Liver (tissue), 3 donors: ENCODE measurements around the gene ASIC2.

Source experiments
- CTCF ChIP-seq: fragments of 150-350 bp; IDR thresholded peaks from 2 replicates; pipeline ENCODE4 v1.5.1; 2017; ENCODE audit warnings: improper control_type of control experiment, low read depth, low read length; ENCODE audit not compliant: missing input control
- RAD21 ChIP-seq, 2 donors: IDR thresholded peaks; 2 replicates each; pipeline ENCODE4 v1.6.1; 2016; ENCODE audit warnings: antibody characterized with exemption in 2 of 2, mild to moderate bottlenecking in 2 of 2
- RXRA ChIP-seq, 2 donors: IDR thresholded peaks; 2 replicates each; pipeline ENCODE4 v1.6.1; 2017 to 2018; ENCODE audit warnings: antibody characterized with exemption in 2 of 2, mild to moderate bottlenecking in 1 of 2
- TF ChIP-seq, protein P1 (sequence below): IDR thresholded peaks from 2 replicates; pipeline ENCODE4 v1.6.1; 2016; ENCODE audit warnings: antibody characterized with exemption, mild to moderate bottlenecking
- donor health status: healthy.
- donor health status: healthy.

- TF ChIP-seq RXRA (IDR thresholded peaks at IDR 0.05) (no peak), RAD21 (IDR thresholded peaks at IDR 0.05) (no peak), CTCF (no peak)
- TF ChIP-seq, protein P1, sequence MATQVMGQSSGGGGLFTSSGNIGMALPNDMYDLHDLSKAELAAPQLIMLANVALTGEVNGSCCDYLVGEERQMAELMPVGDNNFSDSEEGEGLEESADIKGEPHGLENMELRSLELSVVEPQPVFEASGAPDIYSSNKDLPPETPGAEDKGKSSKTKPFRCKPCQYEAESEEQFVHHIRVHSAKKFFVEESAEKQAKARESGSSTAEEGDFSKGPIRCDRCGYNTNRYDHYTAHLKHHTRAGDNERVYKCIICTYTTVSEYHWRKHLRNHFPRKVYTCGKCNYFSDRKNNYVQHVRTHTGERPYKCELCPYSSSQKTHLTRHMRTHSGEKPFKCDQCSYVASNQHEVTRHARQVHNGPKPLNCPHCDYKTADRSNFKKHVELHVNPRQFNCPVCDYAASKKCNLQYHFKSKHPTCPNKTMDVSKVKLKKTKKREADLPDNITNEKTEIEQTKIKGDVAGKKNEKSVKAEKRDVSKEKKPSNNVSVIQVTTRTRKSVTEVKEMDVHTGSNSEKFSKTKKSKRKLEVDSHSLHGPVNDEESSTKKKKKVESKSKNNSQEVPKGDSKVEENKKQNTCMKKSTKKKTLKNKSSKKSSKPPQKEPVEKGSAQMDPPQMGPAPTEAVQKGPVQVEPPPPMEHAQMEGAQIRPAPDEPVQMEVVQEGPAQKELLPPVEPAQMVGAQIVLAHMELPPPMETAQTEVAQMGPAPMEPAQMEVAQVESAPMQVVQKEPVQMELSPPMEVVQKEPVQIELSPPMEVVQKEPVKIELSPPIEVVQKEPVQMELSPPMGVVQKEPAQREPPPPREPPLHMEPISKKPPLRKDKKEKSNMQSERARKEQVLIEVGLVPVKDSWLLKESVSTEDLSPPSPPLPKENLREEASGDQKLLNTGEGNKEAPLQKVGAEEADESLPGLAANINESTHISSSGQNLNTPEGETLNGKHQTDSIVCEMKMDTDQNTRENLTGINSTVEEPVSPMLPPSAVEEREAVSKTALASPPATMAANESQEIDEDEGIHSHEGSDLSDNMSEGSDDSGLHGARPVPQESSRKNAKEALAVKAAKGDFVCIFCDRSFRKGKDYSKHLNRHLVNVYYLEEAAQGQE = no peak
These were observed 117.5 kb downstream of the ASIC2 start for GRCh38 chr17:33175562-33175961.
